Omental fat pad (tissue), 4 donors: ENCODE results near the gene HNMT. TPM values are rescaled to one million over a fixed set of nuclear protein-coding genes. Genes with fewer than 3 reads are reported as not detected.
"Not testable (repeated sequence)": the region's sequence is repeated elsewhere in the genome, so short reads cannot be mapped to it uniquely, and the experiment has no call there.

Experiments used
- ATAC-seq: fragments of 150-250 bp; one replicate; pipeline ENCODE4 v1.9.1; 2016; ENCODE audit warnings: mild to moderate bottlenecking, moderate library complexity; ENCODE audit not compliant: low FRiP score
- DNase-seq: peaks from one replicate; pipeline ENCODE4 v3.0.0-alpha.2; 2019; ENCODE audit warnings: low spot score
- CTCF ChIP-seq, 3 donors: fragments of 450-650 bp; IDR thresholded peaks; one replicate each; pipeline ENCODE4 v1.5.1; 2016 to 2017; ENCODE audit warnings: antibody characterized with exemption in 3 of 3, mild to moderate bottlenecking in 3 of 3, moderate library complexity in 2 of 3
- total RNA-seq, 4 donors: library from RNA; depleted of rRNA; stranded (reverse); fragments of >200 nt; gene quantifications; one replicate each; pipeline ENCODE4 v1.1.0, GENCODE V29; 2016

The HNMT gene
- total RNA-seq, 4 donors from 2014 or later, result 69.4 to 160 (median 85.8) TPM

- TF ChIP-seq CTCF (IDR thresholded peaks at IDR 0.05), result no peak
- no peak for ATAC-seq
- DNase-seq, result no peak
These were observed 19.3 kb downstream of the HNMT start for GRCh38 chr2:137983581-137983980.

DNA sequence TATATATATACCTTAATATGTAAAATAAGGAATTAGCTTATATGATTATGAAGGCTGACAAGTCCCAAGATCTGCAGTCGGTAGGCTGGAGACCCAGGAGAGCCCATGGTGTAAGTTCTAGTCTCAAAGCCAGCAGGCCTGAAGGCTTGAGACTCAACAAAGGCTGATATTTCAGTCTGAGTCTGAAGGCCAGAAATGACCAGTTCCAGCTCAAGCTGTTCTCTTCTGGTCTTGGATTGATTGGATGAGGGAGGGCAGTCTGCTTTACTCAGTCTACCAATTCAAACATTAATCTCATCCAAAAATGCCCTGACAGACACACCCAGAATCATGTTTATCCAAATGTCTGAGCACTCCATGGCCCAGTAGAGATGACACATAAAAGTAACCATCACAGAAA is 22.0 kb downstream of the HNMT start:
- no peak for TF ChIP-seq CTCF (IDR thresholded peaks at IDR 0.05)
- no peak for DNase-seq
- ATAC-seq, result no peak

DNA sequence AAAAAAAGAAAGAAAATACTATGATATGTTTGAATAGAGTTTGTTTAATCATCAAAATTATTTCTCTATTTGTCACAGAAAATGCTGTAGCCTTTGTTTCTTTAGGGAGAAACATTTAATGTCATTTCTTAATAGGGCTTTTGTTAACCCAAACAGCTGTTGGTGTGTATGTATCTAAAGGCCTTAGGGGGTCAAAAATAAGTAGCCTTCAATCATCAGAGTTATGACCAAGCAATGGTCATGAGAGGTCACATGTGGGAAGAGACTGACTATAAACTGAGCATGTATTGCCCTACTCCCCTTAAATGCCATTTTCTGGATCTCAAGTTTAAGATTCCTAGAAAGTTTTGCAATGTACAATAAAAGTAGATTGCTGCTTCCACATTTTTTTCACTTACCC is 22.7 kb downstream of the HNMT start:
- TF ChIP-seq CTCF (IDR thresholded peaks at IDR 0.05), result no peak
- ATAC-seq, result no peak
- no peak for DNase-seq

DNA sequence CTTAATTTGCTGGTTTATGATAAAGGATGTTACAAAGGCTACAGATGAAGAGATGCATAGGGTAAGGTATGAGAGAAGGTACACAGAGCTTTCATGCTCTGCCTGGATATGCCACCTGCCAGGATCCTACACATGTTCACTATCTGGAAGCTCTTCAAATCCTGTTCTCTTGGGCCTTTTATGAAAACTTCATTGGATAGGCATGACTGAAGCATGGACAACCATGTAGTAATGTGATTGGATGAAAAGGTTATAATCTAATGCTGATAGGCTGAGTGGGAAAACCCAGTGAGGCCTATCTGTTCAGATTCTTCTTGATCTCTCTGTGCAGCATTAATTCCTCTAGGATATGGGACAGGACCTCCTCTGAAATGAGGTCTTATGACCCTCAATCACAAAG is 26.8 kb downstream of the HNMT start:
- DNase-seq, result no peak
- no peak for TF ChIP-seq CTCF (IDR thresholded peaks at IDR 0.05)
- ATAC-seq, result no peak

DNA sequence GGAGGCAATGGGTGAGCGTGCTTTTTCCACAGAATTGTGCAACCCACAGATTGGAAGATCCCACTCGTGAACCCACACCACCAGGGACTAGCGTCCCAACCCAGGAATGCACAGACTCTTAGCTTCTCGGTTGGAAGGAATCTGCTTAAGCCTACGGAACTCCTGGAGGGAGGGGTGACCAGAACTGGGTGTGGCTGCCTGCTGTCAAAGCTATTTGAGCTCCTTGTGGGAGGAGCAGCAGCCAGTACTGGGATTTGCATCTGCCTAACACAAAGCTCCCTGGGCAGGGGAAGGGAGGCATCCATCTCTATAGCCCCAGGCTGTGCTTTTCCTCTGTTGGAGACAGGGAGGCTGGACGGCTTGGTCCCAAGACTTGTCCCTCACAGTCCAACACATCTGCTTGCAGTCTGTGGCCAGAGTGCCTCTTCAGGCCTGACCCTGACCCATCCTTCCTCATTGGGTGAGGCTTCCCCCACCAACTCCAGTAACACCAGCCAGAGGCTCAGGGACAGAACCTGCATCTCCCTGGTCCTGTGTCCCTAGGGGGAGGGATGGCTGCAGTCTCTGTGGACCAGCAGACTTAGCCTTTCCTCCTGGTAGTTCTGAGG is 27.9 kb downstream of the HNMT start:
- ATAC-seq (no peak), DNase-seq (no peak)
- TF ChIP-seq CTCF (IDR thresholded peaks at IDR 0.05), result no peak

GRCh38 chr2:137993715-137994476 is 29.6 kb downstream of the HNMT start:
- not testable (repeated sequence) for DNase-seq, ATAC-seq

DNA sequence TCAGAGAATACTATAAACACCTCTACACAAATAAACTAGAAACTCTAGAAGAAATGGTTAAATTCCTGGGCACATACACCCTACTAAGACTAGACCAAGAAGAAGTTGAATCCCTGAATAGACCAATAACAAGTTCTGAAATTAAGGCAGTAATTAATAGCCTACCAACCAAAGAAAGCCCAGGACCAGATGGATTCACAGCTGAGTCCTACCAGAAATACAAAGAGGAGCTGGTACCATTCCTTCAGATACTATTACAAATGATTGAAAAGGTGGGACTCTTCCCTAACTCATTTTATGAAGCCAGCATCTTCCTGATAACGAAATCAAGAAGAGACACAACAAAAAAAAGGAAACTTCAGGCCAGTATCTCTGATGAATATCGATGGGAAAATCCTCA is 31.1 kb downstream of the HNMT start:
- DNase-seq, ATAC-seq: not testable (repeated sequence)

DNA sequence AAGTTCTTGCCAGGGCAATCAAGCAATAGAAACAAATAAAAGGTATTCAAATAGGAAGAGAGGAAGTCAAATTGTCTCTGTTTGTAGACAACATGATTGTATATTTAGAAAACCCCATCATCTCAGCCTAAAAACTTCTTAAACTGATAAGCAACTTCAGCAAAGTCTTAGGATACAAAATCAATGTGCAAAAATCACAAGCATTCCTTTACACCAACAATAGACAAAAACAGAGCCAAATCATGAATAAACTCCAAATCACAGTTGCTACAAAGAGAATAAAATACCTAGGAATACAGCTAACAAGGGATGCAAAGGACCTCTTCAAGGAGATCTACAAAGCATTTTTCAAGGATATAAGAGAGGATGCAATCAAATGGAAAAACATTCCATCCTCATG is 31.9 kb downstream of the HNMT start:
- DNase-seq, result not testable (repeated sequence)

More for the DNA sequence above, 31.9 kb downstream of the HNMT start:
- ATAC-seq, result not testable (repeated sequence)
